HG03432 (cell line): ENCODE data around the gene ATOH8.

Experiments used
- ATAC-seq: cut with Tn5 transposase; IDR thresholded peaks from one replicate; pipeline ENCODE4 v1.9.1; 2021; ENCODE audit warnings: mild to moderate bottlenecking, moderate library complexity; ENCODE audit not compliant: unreplicated experiment

ATOH8 gene

DNA sequence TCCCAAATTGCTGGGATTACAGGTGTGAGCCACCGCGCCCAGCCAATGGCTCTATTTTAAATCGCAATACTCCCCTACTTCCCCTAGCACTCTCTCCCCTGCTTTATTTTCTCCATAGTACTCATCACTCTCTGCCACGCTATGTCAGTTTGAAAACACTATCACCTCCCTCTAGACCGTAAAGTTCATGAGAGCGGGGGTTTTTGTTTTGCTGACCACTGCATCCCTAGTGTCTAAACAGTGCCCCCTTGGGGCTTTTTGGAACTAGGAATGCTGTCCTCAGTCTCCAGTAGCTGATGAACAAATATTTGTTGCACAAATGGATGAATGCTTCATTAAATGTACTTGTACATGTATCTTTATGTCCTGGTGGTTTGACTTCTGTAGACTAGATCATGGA is 44.1 kb downstream of the ATOH8 start:
- no peak for ATAC-seq

DNA sequence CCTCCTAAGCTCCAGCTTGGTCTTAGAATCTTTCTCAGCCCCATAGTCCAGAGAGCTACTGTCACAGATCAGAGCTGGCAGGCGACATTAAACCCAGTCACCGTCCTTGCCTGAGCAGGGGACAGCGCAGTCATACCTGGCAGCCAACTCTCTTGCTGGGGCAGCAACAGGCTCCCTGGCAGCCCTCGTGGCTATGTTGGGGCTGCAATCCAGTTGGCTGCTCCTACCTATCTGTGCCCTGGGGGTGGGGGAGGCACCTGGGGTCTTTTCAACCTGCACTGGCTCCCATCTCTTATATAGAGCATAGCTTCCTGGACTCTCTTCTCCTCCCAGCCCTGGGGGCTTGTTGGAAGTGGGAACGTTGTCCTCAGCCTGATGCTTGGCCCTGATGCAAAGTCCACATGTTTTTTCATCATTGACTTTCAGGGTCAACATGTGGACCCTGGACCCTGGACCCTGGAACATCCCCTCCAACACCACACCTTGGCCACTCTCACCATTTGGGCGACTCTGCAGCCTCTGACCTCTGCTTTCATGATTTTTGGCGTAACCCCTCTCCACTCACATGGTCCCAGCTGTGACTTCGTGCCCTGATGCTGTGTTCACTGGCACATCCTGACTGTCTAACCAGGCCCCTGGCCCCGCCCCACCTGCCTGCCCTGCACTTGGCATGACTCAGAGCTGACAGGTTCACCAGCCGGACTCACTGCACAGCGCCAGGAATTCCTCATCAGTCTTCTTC is 45.6 kb downstream of the ATOH8 start:
- ATAC-seq = no peak

DNA sequence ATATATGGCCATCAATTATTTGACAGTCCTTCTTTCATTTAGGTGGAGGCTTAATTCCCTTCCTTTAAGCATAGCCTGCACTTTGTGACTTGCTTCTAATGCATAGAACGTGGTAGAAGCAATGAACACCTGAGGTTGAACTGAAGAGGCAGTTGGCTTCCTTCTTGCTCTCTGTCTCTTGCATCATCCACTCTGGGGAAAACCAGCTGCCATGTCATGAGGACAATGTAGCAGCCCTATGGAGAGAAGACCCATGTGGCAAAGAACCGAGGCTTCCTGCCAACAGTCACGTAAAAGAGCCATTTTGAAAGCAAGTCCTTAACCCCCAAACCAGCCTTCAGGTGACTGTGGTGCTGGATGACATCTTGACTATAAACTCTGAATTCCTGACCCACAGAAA is 46.8 kb downstream of the ATOH8 start:
- ATAC-seq = no peak

DNA sequence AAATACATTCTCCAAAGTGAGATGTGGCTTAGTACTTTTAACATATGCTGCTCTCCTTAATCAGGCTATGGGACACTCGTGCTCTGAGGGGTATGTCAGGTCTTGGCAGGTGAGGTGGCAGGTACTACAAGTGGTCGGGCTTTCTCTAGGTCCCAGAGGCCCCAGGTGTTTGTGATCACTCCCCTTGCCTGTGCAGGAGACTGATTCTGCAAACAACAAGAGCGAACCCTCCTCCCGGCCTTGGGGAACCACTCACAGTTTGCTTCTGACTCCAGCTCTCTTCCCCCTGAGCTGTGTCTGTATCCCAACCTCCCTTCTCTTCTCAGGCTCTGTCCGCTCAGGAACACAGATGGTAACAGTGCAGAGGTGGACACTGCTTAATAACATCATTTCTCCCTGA is 48.1 kb downstream of the ATOH8 start:
- ATAC-seq = no peak

DNA sequence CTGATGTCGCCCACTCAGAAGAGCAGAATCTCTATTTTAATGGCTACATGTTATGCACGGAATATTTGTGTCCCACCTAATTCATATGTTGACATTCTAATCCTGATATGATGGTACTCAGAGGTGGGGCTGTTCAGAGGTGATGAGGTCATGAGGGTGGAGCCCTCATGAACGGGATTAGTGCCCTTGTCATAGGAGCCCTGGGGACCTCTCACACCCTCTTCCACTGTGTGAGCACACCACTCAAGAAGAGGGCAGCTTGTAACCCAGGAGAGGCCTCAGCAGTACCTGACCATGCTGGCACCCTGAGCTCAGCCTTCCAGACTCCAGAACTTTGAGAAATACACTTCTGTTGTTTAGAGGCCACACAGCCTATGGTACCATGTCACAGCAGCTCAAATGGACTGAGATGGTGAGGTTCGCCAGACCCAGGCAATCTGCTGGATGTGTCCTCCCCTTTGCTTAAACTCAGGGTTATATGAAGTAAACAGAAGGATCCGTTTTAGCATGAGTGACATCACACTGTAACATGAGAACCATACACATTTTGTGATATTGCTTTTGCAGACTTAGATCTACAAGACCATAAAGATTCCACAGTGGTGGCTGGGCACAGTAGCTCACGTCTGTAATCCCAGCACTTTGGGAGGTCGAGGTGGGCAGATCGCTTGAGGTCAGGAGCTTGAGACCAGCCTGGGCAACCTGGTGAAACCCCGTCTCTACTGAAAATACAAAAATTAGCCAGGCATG is 48.7 kb downstream of the ATOH8 start:
- no peak for ATAC-seq

DNA sequence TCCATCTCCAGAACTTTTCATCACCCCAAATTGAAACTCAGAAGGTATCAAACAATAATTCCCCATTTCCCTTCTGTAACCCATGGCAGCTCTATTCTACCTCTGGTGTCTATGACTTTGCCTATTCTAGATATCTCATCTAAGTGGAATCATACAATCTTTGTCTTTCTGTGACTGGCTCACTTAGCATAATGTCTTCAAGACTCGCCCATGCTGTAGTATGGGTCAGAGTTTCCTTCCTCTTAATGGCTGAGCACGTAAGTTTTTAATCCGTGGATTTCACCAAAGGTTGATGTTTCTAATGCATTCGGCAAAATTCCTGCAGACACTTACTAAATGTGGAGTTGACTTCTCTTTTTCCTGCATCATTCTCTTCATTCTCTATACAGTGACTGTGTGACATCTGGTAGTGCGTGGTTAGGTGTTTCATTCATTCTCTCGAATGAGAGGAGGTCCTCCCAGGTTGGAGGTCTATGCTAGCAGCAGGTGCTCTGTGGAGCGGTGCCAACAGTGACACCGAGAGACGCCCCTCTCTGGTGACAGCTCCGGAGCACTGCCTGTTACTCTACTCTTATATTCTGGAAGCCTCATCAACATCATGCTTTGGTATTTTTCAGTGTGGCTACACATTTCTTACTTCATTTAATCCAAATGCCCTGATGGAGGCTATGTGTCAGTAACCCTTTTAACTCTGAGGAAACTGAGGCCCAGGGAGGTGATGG is 50.1 kb downstream of the ATOH8 start:
- ATAC-seq = no peak

DNA sequence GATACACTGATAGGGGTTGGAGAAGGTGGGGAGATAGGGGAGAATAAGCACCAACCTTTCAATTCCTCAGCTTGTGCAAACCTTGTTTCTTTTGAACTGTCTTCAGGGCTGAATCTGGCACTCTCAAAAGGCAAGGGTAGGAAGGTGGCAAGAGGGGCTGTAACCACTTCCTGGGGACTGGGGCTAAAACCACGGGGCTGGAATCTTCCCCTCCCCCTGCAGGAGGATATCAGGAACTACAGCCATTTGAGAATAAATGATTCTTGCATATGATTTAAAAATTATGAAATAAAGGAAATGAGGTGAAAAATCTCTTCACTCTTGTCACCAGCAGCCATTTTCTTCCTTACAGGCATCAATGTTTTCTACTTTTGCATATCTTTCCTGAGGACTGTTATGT is 50.8 kb downstream of the ATOH8 start:
- no peak for ATAC-seq

DNA sequence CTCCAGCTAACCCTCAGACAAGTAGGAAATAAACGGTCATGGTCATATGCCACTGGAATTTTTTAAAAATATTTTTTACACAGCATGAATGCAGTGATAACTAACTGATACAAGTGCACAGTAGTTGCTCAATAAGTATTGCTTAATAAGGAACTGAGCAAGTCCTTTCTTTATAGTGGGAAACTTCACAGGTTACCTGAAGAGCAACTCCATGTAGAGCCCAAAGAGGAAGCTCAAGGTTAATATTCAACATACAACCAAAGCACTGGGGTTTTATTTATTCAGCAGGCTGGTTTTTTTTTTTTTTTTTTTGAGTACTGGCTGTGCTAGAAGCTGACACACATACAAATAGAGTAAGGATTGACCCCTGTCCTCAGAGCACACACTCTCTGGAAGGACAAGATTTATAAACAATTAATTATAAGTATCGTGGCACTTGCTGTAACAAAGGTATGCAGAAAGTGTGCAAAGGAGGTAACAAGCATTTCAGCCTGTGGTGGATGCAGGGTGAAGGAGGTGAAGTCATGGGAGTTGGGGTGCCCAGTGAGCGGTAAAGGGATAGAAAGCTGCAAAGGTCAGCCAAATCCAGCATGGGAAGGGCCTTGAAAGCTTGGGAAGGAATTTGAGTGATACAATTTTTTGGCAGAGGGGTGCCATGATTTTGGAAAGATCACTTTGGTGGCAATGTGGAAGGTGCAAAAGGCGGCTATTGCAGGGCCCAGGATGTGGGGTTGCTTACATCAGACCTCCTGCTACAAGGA is 52.7 kb downstream of the ATOH8 start:
- ATAC-seq = no peak

DNA sequence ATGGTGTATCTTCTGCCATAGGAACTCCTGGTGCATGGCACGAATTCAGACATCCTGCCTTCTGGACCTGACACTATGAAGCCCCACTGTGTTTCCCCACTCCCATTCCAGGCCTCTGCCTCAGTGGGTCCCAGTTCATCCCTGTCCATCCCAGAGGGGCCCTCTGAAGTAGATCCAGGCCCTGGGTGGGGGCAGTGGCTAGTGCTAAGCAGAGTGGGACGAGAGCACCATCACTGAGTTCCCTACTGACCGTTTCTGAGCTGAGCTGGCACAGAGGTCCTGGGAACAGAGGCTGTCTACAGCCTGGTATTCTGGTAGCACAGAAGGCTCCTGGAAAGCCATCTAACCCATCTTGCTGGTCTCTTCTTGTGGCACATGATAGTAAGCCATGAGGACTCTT is 54.0 kb downstream of the ATOH8 start:
- no peak for ATAC-seq

DNA sequence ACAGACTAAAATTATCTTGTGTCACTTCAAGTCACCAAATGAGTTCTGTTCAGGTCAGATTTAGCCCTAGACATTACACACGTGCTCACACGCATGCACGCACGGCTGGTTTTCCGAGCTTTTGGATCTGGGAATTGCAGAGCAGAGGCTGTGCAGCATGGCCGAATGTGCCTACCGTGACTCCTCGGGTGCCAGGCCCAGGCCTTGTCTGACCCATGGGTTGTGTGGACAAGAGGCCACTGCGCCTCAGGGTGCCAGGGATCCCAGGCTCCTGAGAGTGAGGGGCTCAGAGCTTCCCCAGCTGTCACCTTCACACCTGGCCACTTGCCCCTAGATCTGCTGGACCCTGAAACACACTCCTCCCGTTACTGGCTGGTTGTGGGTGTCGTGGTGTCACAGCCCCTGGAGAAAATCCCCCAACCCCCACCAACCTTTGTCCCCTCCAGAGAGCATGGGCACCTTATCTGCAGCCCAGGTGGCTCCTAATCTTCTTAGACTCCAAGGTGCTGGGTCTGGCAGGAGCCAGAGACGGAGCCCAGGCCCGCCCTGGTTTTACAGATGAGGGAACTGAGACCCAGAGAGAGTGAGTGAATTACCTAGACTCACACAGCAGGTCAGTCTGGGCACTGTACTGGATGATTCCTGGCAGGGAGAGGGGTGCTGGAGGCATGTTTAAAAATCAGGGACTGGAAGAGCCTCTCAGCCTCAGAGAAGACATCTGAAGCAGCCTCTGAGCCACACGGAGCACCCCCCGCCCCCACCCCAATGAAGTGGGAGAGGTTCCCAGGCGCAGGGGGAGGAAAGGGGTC is 56.8 kb downstream of the ATOH8 start:
- ATAC-seq = no peak

DNA sequence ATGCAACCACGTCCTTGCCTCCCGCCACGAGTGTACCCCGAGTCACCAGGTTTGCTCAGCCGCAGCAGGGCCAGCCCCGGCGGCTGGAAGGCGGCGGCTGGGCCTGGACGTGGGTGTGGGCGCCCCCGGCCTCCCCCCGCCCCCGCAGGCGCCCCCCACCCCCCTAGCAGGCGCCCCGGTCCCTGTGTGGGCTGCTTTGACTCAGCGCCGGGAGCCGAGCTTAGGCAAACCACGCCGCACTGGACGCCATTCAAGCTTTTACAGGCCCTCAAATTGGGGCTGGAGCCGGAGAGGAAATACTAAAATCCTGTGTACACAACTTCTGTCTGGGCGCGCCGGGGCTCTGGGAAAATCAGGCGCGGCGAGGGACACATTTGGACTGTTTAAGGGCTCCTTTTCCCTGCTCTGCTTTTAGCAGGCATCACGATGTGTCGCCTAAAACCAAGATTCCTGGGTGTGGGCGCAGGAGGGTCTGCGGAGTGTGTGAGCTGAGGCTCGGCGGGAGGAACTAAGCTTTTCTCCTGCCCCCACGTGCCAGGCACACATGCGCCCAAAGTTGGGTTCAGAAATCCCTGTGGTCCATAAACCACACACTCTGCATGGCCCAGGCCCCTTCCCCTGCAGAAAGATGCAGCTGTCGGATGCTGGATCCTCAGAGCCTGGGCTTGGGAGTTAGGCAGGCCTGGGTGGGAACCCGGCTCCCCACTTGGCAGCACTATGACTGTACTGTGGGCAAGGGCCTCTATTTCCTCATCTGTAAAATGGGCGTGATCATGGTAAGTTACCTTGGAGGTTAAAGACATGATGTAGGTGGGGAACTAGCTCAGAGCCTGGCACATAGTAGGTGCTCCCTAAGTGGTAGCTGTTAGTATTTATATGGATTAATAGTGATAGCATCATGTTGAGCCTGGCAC is 57.6 kb downstream of the ATOH8 start:
- ATAC-seq = no peak

DNA sequence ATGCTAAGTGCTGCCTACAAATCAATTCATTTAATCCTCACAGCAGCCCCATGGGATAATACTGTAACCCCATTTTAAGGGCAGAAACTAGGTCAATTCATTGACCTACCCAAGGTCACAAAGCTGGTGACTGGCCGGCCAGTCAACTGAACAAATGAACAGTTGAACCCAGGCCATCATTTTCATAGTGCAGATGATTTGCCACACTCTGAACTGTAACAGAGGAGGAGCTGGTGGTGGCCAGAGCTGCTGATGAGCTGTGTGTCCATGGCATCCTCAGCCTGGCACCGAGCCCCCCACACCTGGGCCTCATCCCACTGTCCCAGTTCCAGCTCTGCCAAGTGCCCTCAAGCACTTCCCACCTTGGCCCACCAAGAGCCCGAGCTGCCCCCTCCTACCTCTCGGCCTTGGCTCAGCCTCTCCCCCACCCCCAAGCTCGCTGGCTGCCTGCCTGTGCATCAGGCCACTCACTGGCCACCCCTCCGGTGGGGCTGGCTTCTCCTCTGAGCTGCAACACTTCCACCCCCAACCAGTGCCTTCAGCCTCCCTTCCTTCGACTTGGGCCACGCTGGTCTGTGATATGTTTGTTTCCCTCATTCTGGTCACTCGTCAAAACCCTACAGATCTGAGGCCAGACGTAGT is 58.4 kb downstream of the ATOH8 start:
- ATAC-seq = no peak

DNA sequence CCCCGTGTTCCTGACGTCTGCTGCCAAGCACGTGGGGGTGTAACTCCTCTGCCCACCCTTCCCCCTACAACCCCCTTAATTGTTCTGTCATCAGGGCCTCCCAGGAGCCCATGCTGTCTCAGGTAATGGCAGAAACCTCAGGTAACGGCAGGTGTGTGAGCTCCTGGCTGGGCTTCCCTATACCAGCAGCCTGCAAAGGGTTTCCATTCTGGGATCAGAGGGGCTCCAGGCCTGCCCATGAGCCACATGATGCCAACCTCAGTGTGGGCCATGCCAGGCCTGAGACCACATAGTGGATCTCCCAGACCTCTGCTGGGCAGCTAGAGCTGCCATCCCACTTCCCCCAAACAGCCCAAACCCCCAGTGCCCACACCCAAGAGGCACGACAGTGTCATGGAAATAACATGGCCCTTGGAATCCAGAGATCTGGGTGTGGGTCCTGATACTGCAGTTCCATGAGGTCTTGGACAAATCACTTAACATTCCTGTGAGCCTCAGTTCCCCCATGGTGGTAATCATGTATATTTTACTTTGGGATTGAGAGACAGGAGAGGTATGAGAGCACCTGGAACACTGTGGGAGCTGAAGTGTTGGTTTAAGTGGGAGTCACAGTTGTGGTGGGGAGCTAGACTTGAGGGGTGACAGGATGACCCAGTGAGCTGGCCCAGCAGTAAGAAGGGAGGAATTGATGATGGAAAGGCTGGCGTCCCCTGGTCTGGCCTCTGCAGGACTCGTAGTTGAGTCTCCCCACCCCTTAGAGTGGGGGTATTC is 59.6 kb downstream of the ATOH8 start:
- ATAC-seq = no peak

DNA sequence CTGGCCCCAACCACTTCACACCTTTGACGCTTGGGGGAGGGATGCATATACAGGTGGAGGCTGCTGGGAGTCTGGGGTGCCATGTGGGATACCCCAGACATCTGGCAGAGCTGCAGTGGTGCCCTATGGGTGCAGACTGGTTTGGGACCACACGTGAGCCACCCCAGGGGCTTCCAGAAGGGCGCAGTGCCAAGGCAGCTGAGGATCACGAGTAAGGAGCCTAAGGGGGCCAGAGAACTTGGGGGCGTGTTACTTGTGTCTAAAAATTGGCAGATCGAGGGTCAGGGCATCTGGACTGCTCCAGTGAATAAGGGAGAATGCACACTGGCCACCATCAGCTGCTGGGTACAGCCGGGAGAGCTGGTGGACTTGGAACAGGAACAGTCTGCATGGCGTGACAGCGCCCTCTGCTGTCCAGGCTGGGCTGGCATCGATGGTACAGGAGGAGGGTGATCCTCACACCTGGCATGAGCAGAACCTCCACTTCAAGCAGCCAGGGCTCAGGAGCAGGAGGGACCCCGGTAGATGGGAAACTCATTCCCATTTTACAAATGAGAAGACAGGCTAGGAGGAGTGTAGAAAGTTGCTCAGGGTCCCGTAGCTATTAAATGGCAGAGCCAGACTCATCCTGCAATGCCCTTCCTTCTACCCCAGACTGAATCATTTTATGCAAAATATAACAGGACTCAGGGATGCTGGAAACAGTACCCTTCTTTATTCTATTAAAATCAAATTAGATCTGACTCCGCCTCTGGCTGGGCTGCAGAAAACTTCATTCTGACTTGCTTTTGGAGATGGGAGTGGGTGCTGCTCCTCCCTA is 60.4 kb downstream of the ATOH8 start:
- ATAC-seq = peak; percentile 76

DNA sequence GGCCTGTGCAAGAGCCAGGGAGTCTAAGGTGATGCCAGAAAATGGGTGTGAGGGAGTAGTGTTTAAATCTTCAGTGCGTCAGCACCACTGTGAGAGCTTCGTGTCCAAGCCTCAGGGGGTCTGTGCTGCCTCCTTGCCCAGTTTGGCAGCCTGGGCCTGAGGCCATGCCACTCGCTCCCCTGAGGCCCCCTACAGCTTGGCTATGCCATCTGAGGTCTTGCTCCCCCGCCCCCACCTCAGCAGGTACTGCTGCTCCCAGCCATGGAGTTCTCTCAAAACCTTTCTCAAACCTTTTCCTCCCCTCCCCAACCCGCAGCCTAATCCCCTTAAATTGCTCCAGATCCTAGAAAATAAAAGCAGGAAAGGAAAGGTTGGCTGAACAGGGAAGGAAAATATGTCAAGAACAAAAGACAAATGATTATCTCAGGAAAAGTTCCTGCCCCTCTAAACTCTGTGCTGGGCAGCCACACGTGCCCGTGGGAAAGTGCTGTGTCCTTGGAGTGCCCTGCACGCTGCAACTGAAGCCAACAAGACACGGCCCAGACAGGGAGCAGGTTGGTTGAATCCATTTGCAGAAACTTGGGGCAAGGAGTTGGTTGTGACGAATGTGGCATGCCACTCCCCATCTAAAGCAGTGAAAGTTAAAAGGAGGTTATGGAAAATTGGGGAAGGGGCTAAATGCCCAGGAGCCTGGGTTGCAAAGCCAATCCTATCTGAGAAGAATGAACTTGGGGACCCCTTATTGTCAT is 61.2 kb downstream of the ATOH8 start:
- no peak for ATAC-seq

DNA sequence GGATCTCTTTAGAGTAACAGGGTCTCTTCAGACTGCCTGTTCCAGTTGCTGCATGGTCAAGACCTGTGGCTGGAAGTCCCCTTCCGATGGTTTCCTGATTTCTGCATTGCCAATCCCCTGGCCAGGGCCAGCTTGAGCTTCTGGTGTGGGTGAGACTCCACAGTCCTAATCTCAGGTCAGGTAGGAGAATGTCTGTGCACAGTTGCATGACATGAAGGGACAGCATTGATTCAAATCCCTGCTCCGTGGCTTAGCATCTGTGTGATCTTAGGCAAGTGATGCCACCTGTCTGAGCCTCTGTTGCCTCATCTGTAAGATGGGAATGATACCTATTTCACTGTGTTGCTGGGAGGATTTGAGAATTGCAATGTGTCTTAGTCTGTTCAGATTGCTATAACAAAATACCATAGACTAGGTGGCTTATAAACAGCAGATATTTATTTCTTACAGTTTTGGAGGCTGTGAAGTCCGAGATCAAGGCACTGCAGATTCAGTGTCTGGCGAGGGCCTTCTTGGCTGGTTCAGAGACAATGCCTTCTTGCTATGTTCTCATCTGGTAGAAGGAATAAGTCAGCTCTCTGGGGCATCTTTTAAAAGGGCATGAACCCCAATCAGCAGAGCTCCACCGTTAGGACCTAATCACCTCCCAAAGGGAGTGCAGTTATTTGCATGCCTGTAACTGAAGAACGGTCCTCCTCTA is 66.2 kb downstream of the ATOH8 start:
- ATAC-seq = no peak
